Vagina (tissue), 2 donors: ENCODE measurements around the gene TRIB2.

ENCODE experiments used
- POLR2A ChIP-seq, 2 donors: fragments of 450-650 bp; IDR thresholded peaks; one replicate each; pipeline ENCODE4 v1.6.1; 2017; ENCODE audit warnings: antibody characterized with exemption in 2 of 2, mild to moderate bottlenecking in 2 of 2, moderate library complexity in 2 of 2
- POLR2AphosphoS5 ChIP-seq, 2 donors: sonication (generic); formaldehyde crosslinking; IDR thresholded peaks; one replicate each; pipeline ENCODE4 v1.9.0; 2017; ENCODE audit warnings: antibody characterized with exemption in 2 of 2, mild to moderate bottlenecking in 2 of 2, low read depth in 1 of 2; ENCODE audit not compliant: insufficient read depth in 1 of 2
- TF ChIP-seq, protein P1 (sequence below), 3 experiments: fragments of 450-650 bp in 2 of 3; fragments of 200-600 bp in 1 of 3; sonication (generic) in 1 of 3; IDR thresholded peaks; one replicate each; pipeline ENCODE4 v1.5.1; 2017 to 2019; ENCODE audit warnings: antibody characterized with exemption in 3 of 3, mild to moderate bottlenecking in 2 of 3, moderate library complexity in 2 of 3

- TF ChIP-seq, protein P1, sequence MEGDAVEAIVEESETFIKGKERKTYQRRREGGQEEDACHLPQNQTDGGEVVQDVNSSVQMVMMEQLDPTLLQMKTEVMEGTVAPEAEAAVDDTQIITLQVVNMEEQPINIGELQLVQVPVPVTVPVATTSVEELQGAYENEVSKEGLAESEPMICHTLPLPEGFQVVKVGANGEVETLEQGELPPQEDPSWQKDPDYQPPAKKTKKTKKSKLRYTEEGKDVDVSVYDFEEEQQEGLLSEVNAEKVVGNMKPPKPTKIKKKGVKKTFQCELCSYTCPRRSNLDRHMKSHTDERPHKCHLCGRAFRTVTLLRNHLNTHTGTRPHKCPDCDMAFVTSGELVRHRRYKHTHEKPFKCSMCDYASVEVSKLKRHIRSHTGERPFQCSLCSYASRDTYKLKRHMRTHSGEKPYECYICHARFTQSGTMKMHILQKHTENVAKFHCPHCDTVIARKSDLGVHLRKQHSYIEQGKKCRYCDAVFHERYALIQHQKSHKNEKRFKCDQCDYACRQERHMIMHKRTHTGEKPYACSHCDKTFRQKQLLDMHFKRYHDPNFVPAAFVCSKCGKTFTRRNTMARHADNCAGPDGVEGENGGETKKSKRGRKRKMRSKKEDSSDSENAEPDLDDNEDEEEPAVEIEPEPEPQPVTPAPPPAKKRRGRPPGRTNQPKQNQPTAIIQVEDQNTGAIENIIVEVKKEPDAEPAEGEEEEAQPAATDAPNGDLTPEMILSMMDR (IDR thresholded peaks at IDR 0.05) = no peak
- TF ChIP-seq POLR2A (IDR thresholded peaks at IDR 0.05) (no peak), POLR2AphosphoS5 (IDR thresholded peaks at IDR 0.05; ENCODE audit: insufficient read depth in 1 of 2, low read depth in 1 of 2) (no peak)
Observed at GRCh38 chr2:12678186-12678585, 38.5 kb upstream of the TRIB2 start.
